Psoas muscle (tissue), 8 donors: ENCODE results near the gene CRKL. TPM values are rescaled to one million over a fixed set of nuclear protein-coding genes. Genes with fewer than 3 reads are reported as not detected.

ENCODE experiments used
- ATAC-seq, 4 donors: fragments of 200-7000 bp; cut with Tn5 transposase; one replicate each; pipeline ENCODE4 v1.9.1; 2020; ENCODE audit warnings: moderate library complexity in 3 of 4, mild to moderate bottlenecking in 2 of 4
- DNase-seq, 2 donors: peaks; one replicate each; pipeline ENCODE4 v3.0.0-alpha.2; 2020
- H3K27ac ChIP-seq: fragments of 200-600 bp; one replicate; pipeline ENCODE4 v1.8.0; 2022
- H3K27me3 ChIP-seq, 3 donors: fragments of 200-600 bp in 1 of 3; one replicate each; pipeline versions ENCODE4 v1.6.1 to v1.8.0; 2013 to 2022; ENCODE audit warnings: low read length in 2 of 3, mild to moderate bottlenecking in 2 of 3, moderate library complexity in 1 of 3; ENCODE audit not compliant: insufficient read depth in 3 of 3
- H3K36me3 ChIP-seq, 2 donors: fragments of 200-600 bp in 1 of 2; one replicate each; pipeline versions ENCODE4 v1.6.1 to v1.8.0; 2013 to 2022; ENCODE audit warnings: low read depth in 1 of 2, mild to moderate bottlenecking in 1 of 2, moderate library complexity in 1 of 2; ENCODE audit not compliant: insufficient read depth in 1 of 2
- H3K4me1 ChIP-seq: fragments of 200-600 bp; one replicate; pipeline ENCODE4 v1.8.0; 2022
- H3K4me3 ChIP-seq: fragments of 200-600 bp; one replicate; pipeline ENCODE4 v1.8.0; 2022; ENCODE audit warnings: mild to moderate bottlenecking
- H3K9me3 ChIP-seq: fragments of 200-600 bp; one replicate; pipeline ENCODE4 v1.8.0; 2022
- WGBS, 3 donors: extraction: QIAGEN DNeasy Blood & Tissue Kit; methylation state at CpG; one replicate each; pipeline versions ENCODE4 v1.1.6 to v1.1.7; 2013; 5-methylcytosine and 5-hydroxymethylcytosine counted together
- intact Hi-C, 2 donors: fragments of 100-400 bp; cut with DNase I; formaldehyde crosslinking; loops; one replicate each; pipeline versions ENCODE4 v1.11.0 to v1.14.2; 2022
- polyA plus RNA-seq, 3 donors: library from polyadenylated mRNA; stranded (reverse); fragments of 200-250 nt; gene quantifications; one replicate each; pipeline ENCODE4 v1.2.3, GENCODE V29; 2013
- total RNA-seq, 4 donors: library from RNA; stranded (reverse); fragmentation: NEBNext Ultra II Directional in 2 of 4; extraction: Animal tissue kit (Norgen Biotek cat#: 25700) in 2 of 4; gene quantifications; one replicate each; pipeline versions ENCODE4 v1.2.1 to v1.2.4, GENCODE V29; 2021 to 2023
- TF ChIP-seq, protein P1 (sequence below): fragments of 200-600 bp; IDR thresholded peaks from one replicate; pipeline ENCODE4 v1.8.0; 2022; ENCODE audit warnings: antibody characterized with exemption
- donor health status: healthy with polysubstance abuse.
- donor health status: DM: no; HTN: no; CAD: no; lungs with moderate emphysema.
- donor health status: Bipolar disorder and iron deficiency.
- donor health status: healthy.
- donor health status: DM: yes; HTN: yes; CAD: no.
- donor health status: DM: no; HTN: no; CAD: no.
- donor health status: DM: no; HTN: no; CAD: no.
- donor health status: DM: yes; HTN: yes; CAD: no.

CRKL gene
- total and polyA plus RNA-seq, 7 donors, result 29.7 to 94.7 (median 68.9) TPM

DNA sequence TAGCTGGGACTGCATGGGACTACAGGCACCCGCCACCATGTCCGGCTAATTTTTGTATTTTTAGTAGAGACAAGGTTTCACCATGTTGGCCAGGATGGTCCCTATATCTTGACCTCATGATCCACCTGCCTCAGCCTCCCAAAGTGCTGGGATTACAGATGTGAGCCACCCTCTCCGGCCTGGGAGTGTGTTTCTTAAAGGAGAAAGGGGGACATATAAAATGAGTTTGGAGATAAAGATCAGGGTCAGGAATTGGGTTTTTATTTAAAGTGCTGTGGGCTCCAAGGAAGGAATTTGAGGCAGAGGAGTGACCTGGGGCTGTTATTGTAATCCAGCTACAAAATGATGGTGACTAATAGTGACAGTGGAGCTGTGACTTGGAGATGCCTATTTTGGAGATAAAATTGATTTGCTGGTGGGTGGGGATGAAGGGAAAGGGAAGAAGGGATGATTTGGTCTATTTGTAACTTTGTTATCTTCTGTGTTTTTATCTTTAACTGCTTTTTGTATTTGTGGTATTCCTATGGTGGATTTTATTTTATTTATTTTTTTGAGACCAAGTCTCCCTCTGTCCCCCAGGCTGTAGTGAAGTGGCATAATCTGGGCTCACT is 5.0 kb downstream of the CRKL start:
- WGBS, 3 donors, result 76 to 81% (median 78%) methylated on average over 3 of the region's 3 CpGs
- no peak for DNase-seq
- Histone ChIP-seq H3K27ac (no peak overlapping the region), H3K9me3 (no peaks in the 10 kb centered on the region), H3K36me3 (peaks cover 0 to 2% of the 10 kb centered on the region in 2 donors), H3K4me3 (no peak overlapping the region), H3K4me1 (peaks cover 42% of the 10 kb centered on the region), H3K27me3 (no peaks in the 10 kb centered on the region)
- intact Hi-C loops, result loop anchor here in 1 of 2 donors (10.0 kb wide), 1 partner anchor 63 kb away; the partner anchor contains the start of gene LZTR1
- ATAC-seq, result no peak
- TF ChIP-seq, protein P1, sequence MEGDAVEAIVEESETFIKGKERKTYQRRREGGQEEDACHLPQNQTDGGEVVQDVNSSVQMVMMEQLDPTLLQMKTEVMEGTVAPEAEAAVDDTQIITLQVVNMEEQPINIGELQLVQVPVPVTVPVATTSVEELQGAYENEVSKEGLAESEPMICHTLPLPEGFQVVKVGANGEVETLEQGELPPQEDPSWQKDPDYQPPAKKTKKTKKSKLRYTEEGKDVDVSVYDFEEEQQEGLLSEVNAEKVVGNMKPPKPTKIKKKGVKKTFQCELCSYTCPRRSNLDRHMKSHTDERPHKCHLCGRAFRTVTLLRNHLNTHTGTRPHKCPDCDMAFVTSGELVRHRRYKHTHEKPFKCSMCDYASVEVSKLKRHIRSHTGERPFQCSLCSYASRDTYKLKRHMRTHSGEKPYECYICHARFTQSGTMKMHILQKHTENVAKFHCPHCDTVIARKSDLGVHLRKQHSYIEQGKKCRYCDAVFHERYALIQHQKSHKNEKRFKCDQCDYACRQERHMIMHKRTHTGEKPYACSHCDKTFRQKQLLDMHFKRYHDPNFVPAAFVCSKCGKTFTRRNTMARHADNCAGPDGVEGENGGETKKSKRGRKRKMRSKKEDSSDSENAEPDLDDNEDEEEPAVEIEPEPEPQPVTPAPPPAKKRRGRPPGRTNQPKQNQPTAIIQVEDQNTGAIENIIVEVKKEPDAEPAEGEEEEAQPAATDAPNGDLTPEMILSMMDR, result no peak

DNA sequence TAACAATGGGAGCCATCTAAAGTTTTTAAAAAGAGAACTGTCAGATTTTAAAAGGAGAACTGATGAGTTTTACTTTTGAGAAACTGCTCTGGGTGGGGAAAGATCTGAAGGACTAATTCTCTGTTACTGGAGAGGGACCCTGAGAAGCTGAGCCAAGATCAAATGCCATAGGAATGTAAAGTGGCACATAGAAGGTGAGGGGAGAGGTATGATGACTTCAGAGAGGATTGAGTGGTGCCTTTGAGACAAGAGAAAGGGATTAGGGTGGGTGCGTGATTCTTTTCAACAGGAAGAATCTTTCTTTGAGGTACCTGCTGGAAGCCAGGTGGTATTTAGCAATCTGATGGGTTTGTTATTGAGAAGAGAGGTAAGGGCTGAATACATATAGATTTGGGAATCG is 9.0 kb downstream of the CRKL start:
- WGBS, 3 donors, result 91 to 98% (median 95%) methylated on average over 2 of the region's 2 CpGs
- peaks cover 0 to 2% of the 10 kb centered on the region in 2 donors for H3K36me3 ChIP-seq
- no peak for ATAC-seq
- no peaks in the 10 kb centered on the region for H3K27me3 ChIP-seq
- H3K9me3 ChIP-seq, result no peaks in the 10 kb centered on the region
- intact Hi-C loops, result loop anchor here in 1 of 2 donors (10.0 kb wide), 1 partner anchor 59 kb away; the partner anchor contains the start of gene LZTR1
- peaks cover 27% of the 10 kb centered on the region for H3K4me1 ChIP-seq
- DNase-seq, result no peak
- TF ChIP-seq, protein P1, result no peak
- H3K4me3 ChIP-seq, result no peak overlapping the region
- H3K27ac ChIP-seq, result no peak overlapping the region

DNA sequence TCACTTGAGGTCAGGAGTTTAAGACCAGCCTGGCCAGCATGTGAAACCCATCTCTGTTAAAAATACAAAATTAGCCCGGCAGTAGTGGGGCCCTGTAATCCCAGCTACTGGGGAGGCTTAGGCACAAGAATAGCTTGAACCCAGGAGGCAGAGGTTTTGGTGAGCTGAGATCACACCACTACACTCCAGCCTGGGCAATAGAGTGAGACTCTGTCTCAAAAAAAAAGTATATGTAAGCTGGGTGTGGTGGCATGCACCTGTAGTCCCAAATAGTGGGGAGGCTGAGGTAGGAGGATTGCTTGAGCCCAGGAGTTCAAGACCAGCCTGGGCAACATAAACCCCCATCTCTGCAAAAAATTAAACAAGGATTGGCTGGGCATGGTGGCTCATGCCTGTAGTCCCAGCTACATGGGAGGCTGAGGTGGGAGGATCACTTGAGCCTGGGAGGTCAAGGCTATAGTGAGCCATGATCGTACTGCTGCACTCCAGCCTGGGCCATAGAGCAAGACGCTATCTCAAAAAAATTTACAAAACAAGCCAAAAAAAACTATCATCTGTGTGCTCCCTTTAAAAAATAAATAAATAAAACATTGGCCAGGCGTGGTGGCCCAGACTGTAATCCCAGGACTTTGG is 10.8 kb downstream of the CRKL start:
- Histone ChIP-seq H3K4me1 (peaks cover 11% of the 10 kb centered on the region), H3K9me3 (no peaks in the 10 kb centered on the region), H3K4me3 (no peak overlapping the region), H3K36me3 (peaks cover 0 to 2% of the 10 kb centered on the region in 2 donors), H3K27me3 (no peaks in the 10 kb centered on the region), H3K27ac (no peak overlapping the region)
- DNase-seq (no peak), ATAC-seq (no peak)
- intact Hi-C loops, result loop anchor here in 1 of 2 donors (10.0 kb wide), 1 partner anchor 57 kb away; the partner anchor contains the start of gene LZTR1
- 69 to 80% (median 73%) methylated on average over 4 of the region's 4 CpGs for WGBS, 3 donors
- TF ChIP-seq, protein P1, result no peak

DNA sequence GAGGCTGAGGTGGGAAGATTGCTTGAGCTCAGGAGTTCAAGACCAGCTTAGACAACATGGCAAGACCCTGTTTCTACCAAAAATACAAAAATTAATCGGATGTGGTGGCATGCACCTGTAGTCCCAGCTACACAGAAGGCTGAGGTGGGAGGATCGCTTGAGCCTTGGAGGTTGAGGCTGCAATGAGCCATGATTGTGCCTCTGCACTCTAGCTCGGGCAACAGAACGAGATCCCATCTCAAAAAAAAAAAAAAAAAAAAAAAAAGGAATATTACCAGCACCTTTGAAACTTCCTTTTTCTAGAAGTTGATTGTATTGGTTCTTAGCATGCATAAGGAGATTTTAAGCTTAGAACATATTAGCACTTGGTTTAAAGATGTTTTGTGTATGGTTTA is 11.4 kb downstream of the CRKL start:
- Histone ChIP-seq H3K4me1 (peaks cover 11% of the 10 kb centered on the region), H3K9me3 (no peaks in the 10 kb centered on the region), H3K27me3 (no peaks in the 10 kb centered on the region), H3K36me3 (peaks cover 0 to 2% of the 10 kb centered on the region in 2 donors), H3K4me3 (no peak overlapping the region), H3K27ac (no peak overlapping the region)
- WGBS, 3 donors, result 90 to 96% (median 92%) methylated on average over 4 of the region's 4 CpGs
- DNase-seq (no peak), ATAC-seq (no peak)
- intact Hi-C loops, result loop anchor here in 1 of 2 donors (10.0 kb wide), 1 partner anchor 56 kb away; the partner anchor contains the start of gene LZTR1
- TF ChIP-seq, protein P1, result no peak
